ENCODE measurements around the gene MYO5A. TPM values are rescaled to one million over a fixed set of nuclear protein-coding genes. Genes with fewer than 3 reads are reported as not detected.
"Not testable (repeated sequence)": the region's sequence is repeated elsewhere in the genome, so short reads cannot be mapped to it uniquely, and the experiment has no call there.

The MYO5A gene
- total RNA-seq, 4 donors from 2014 or later: 10.3 to 26.0 (median 22.7) TPM

DNA sequence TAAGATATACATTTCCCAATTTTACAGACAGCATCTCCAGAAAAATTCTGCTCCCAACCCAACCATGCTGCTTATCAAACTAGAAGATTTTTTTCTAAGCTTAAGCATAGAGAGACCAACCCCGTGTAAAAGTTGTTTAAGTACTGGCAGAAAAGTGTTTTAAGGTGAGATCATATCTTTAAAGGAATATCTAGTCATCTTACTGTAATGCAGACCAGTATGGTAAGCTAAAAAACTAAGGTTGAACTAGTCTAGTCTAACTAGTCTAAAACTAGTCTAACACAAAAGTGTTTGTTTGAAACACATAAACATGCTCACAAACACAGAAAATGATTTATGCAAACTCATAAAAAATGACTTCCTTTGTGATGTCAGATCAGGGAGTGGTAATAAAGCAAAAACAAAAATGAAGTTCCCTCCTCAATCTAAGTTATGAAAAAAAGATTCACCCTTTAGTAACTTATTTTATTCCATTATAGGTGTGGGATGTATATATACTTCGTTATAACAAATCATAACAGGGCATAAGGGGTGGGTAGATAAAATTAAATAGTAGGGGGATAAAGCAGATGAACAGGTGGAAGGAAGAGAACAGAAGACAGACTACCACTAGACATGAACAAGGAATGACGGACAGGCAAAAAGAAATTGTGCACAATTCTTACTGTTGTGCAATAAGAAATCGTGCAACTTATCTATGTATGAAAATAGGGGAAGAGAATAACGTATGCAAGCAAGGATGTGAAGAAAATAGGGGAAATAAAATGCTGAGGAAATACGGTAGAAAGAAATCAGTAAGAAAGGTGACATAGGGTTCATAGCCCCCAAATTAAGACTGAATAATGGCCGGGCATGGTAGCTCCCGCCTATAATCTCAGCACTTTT, 10.0 kb downstream of the MYO5A start:
- no peak for DNase-seq
- H3K36me3 ChIP-seq: no peaks in the 10 kb centered on the region
- no peak for TF ChIP-seq CTCF (IDR thresholded peaks at IDR 0.05)
- TF ChIP-seq POLR2A (IDR thresholded peaks at IDR 0.05): no peak
- H3K4me3 ChIP-seq: no peak overlapping the region
- intact Hi-C loops (cut with DNase I; ENCODE audit: low total_unique reads): no loop called here
- H3K4me1 ChIP-seq: no peaks in the 10 kb centered on the region
- H3K27me3 ChIP-seq: no peaks in the 10 kb centered on the region
- no peak overlapping the region for H3K27ac ChIP-seq
- H3K9me3 ChIP-seq: no peaks in the 10 kb centered on the region

GRCh38 chr15:52517014-52517413, 11.7 kb downstream of the MYO5A start:
- no peak for TF ChIP-seq CTCF (IDR thresholded peaks at IDR 0.05)
- Histone ChIP-seq H3K9me3 (no peaks in the 10 kb centered on the region), H3K27ac (no peak overlapping the region), H3K27me3 (no peaks in the 10 kb centered on the region), H3K36me3 (no peaks in the 10 kb centered on the region), H3K4me1 (no peaks in the 10 kb centered on the region), H3K4me3 (no peak overlapping the region)
- DNase-seq: no peak
- intact Hi-C loops (cut with DNase I; ENCODE audit: low total_unique reads): no loop called here

DNA sequence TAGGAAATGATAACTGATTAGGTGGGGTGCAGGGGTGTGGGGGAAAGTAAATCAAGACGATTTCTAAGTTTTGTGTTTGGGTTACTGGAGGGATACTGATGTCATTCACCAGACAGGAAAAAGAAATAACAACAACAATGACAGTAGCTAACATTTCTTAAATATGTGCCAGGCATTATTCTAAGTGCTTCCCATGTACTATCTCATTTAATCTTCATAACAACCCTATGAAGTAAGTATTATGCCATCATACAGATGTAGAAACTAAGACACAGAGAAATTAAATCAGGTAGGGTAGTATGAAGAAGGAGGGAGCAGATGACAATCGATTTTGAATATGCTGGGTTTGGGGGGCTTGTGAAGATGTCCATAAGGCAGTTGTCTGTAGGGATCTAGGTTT, 13.3 kb downstream of the MYO5A start:
- DNase-seq: no peak
- Histone ChIP-seq H3K27ac (no peak overlapping the region), H3K36me3 (no peaks in the 10 kb centered on the region), H3K27me3 (no peaks in the 10 kb centered on the region), H3K4me1 (no peaks in the 10 kb centered on the region), H3K9me3 (no peaks in the 10 kb centered on the region), H3K4me3 (no peak overlapping the region)
- intact Hi-C loops (cut with DNase I; ENCODE audit: low total_unique reads): no loop called here
- TF ChIP-seq POLR2A (IDR thresholded peaks at IDR 0.05) (no peak), CTCF (IDR thresholded peaks at IDR 0.05) (no peak)

- no peaks in the 10 kb centered on the region for H3K9me3 ChIP-seq
- DNase-seq: no peak
- no peaks in the 10 kb centered on the region for H3K36me3 ChIP-seq
- H3K27me3 ChIP-seq: no peaks in the 10 kb centered on the region
- no peak overlapping the region for H3K4me3 ChIP-seq
- no peaks in the 10 kb centered on the region for H3K4me1 ChIP-seq
- TF ChIP-seq CTCF (IDR thresholded peaks at IDR 0.05): no peak
- no peak for TF ChIP-seq POLR2A (IDR thresholded peaks at IDR 0.05)
- intact Hi-C loops (cut with DNase I; ENCODE audit: low total_unique reads): no loop called here
- no peak overlapping the region for H3K27ac ChIP-seq
These were observed 14.2 kb downstream of the MYO5A start for GRCh38 chr15:52514482-52514881.

DNA sequence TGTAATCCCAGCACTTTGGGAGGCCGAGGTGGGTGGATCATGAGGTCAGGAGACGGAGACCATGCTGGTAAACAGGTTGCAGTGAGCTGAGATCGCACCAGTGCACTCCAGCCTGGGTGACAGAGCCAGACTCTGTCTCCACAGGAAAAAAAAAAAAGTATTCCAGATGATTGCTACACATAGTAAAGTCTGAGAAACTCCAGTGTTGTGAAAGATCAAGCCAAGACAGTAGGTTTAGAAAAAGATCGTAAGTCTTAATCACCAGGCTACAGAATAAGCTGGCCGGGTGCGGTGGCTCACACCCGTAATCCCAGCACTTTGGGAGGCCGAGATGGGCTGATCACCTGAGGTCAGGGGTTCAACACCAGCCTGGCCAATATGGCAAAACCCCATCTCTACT, 15.8 kb downstream of the MYO5A start:
- intact Hi-C loops (cut with DNase I; ENCODE audit: low total_unique reads); H3K36me3 ChIP-seq; H3K4me1 ChIP-seq; H3K4me3 ChIP-seq; DNase-seq; H3K27me3 ChIP-seq; H3K9me3 ChIP-seq; H3K27ac ChIP-seq: not testable (repeated sequence)
